SKM-1 treated with dmso at 0.1 percent for 144 hours (cell line): ENCODE measurements around the gene PTGES2.
"Not testable (repeated sequence)": the region's sequence is repeated elsewhere in the genome, so short reads cannot be mapped to it uniquely, and the experiment has no call there.

Source experiments
- DNase-seq: peaks from one replicate; lab custom pipeline; 2025; ENCODE audit not compliant: unreplicated experiment; lab: John Stamatoyannopoulos, UW

The PTGES2 gene

GRCh38 chr9:128136816-128137793 is 9.6 kb upstream of the PTGES2 start:
- DNase-seq: no peak

GRCh38 chr9:128135561-128135960 is 8.0 kb upstream of the PTGES2 start:
- DNase-seq: not testable (repeated sequence)

- not testable (repeated sequence) for DNase-seq
Observed at GRCh38 chr9:128132139-128132538, 4.6 kb upstream of the PTGES2 start.

GRCh38 chr9:128131346-128131745 is 3.8 kb upstream of the PTGES2 start:
- DNase-seq: not testable (repeated sequence)

- not testable (repeated sequence) for DNase-seq
Observed at GRCh38 chr9:128130651-128131050, 3.1 kb upstream of the PTGES2 start.

GRCh38 chr9:128129976-128130590 is 2.6 kb upstream of the PTGES2 start:
- DNase-seq: not testable (repeated sequence)

GRCh38 chr9:128128836-128129590 is 1.5 kb upstream of the PTGES2 start:
- no peak for DNase-seq

- DNase-seq: peak; percentile 85
Observed at GRCh38 chr9:128127990-128128835, 684 bp upstream of the PTGES2 start.

GRCh38 chr9:128125580-128126354 is 1.8 kb downstream of the PTGES2 start:
- DNase-seq: no peak

- peak; percentile 55 for DNase-seq
Observed at GRCh38 chr9:128124873-128125579, 2.5 kb downstream of the PTGES2 start.

- no peak for DNase-seq
Observed at GRCh38 chr9:128124451-128124850, 3.1 kb downstream of the PTGES2 start.

GRCh38 chr9:128123451-128124080 is 4.0 kb downstream of the PTGES2 start:
- DNase-seq: no peak

GRCh38 chr9:128122809-128123175 is 4.7 kb downstream of the PTGES2 start:
- DNase-seq: no peak

GRCh38 chr9:128121924-128122808 is 5.4 kb downstream of the PTGES2 start:
- no peak for DNase-seq

GRCh38 chr9:128121466-128121810 is 6.1 kb downstream of the PTGES2 start:
- no peak for DNase-seq

GRCh38 chr9:128120741-128121465 is 6.6 kb downstream of the PTGES2 start:
- no peak for DNase-seq

GRCh38 chr9:128120061-128120740 is 7.3 kb downstream of the PTGES2 start:
- DNase-seq: no peak
